HTERT RPE-1 (cell line): ENCODE data around the gene PXDN.
"Not testable (repeated sequence)": the region's sequence is repeated elsewhere in the genome, so short reads cannot be mapped to it uniquely, and the experiment has no call there.

ENCODE experiments used
- in situ Hi-C: fragments of 300-500 bp; cut with MboI; formaldehyde crosslinking; loops from 4 replicates; pipeline ENCODE4 v1.14.3; 2020; ENCODE audit warnings: low sequenced_read_pairs

PXDN gene

GRCh38 chr2:1727796-1728474 is 16.4 kb downstream of the PXDN start:
- in situ Hi-C loops: no loop called here

GRCh38 chr2:1727101-1727771 is 17.1 kb downstream of the PXDN start:
- in situ Hi-C loops: no loop called here

GRCh38 chr2:1726558-1726957 is 17.8 kb downstream of the PXDN start:
- in situ Hi-C loops: no loop called here

- in situ Hi-C loops: not testable (repeated sequence)
Observed at GRCh38 chr2:1724351-1724750, 20.0 kb downstream of the PXDN start.

- in situ Hi-C loops: no loop called here
Observed at GRCh38 chr2:1723397-1724042, 20.8 kb downstream of the PXDN start.

- in situ Hi-C loops: no loop called here
Observed at GRCh38 chr2:1722692-1723091, 21.6 kb downstream of the PXDN start.

- in situ Hi-C loops: no loop called here
Observed at GRCh38 chr2:1721706-1722646, 22.3 kb downstream of the PXDN start.

- in situ Hi-C loops: no loop called here
Observed at GRCh38 chr2:1718339-1719220, 25.7 kb downstream of the PXDN start.

- in situ Hi-C loops: no loop called here
Observed at GRCh38 chr2:1717113-1717512, 27.2 kb downstream of the PXDN start.

- in situ Hi-C loops: no loop called here
Observed at GRCh38 chr2:1716441-1716840, 27.9 kb downstream of the PXDN start.

GRCh38 chr2:1716014-1716305 is 28.4 kb downstream of the PXDN start:
- in situ Hi-C loops: not testable (repeated sequence)

GRCh38 chr2:1715184-1716013 is 28.9 kb downstream of the PXDN start:
- in situ Hi-C loops: no loop called here

GRCh38 chr2:1714291-1715064 is 29.8 kb downstream of the PXDN start:
- in situ Hi-C loops: no loop called here

GRCh38 chr2:1713839-1714236 is 30.5 kb downstream of the PXDN start:
- in situ Hi-C loops: no loop called here

- in situ Hi-C loops: no loop called here
Observed at GRCh38 chr2:1713142-1713838, 31.0 kb downstream of the PXDN start.

- in situ Hi-C loops: no loop called here
Observed at GRCh38 chr2:1709946-1710560, 34.3 kb downstream of the PXDN start.

- in situ Hi-C loops: no loop called here
Observed at GRCh38 chr2:1709335-1709605, 35.0 kb downstream of the PXDN start.
